ENCODE results near the gene ARL10.

- TF ChIP-seq POLR2A (IDR thresholded peaks at IDR 0.05): no peak
- no peak for TF ChIP-seq CTCF (IDR thresholded peaks at IDR 0.05)
Observed at GRCh38 chr5:176396330-176396729, 31.0 kb downstream of the ARL10 start.
